ENCODE data around the gene ZCCHC2.
A peak's percentile ranks its signal among the peaks of the same experiment; 100 is the strongest.

The ZCCHC2 gene

GRCh38 chr18:62539284-62540165 is 16.7 kb downstream of the ZCCHC2 start:
- DNase-seq (ENCODE audit: low spot score) = no peak

- no peak for DNase-seq (ENCODE audit: low spot score)
These were observed 20.2 kb downstream of the ZCCHC2 start for GRCh38 chr18:62543021-62543420.

DNA sequence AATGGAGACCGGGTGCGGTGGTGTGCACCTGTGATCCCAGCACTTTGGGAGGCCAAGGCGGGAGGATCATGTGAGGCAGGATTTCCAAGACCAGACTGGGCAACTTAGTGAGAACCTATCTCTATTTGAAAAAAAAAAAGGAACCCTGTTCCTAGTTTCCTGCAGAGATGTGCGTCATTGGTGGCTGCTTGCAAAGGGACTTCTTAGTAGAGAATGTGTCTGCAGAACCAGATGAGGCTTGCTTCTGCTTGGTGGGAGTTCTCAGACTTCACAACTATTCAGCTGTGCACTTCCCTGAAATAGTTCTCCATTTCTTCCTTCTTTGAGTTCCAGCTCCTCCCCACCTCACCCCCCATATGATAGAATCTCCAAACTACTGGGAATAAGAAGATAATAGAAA is 22.3 kb downstream of the ZCCHC2 start:
- no peak for DNase-seq (ENCODE audit: low spot score)

- no peak for DNase-seq (ENCODE audit: low spot score)
These were observed 26.9 kb downstream of the ZCCHC2 start for GRCh38 chr18:62549755-62550154.

GRCh38 chr18:62550746-62551145 is 27.9 kb downstream of the ZCCHC2 start:
- no peak for DNase-seq (ENCODE audit: low spot score)

DNA sequence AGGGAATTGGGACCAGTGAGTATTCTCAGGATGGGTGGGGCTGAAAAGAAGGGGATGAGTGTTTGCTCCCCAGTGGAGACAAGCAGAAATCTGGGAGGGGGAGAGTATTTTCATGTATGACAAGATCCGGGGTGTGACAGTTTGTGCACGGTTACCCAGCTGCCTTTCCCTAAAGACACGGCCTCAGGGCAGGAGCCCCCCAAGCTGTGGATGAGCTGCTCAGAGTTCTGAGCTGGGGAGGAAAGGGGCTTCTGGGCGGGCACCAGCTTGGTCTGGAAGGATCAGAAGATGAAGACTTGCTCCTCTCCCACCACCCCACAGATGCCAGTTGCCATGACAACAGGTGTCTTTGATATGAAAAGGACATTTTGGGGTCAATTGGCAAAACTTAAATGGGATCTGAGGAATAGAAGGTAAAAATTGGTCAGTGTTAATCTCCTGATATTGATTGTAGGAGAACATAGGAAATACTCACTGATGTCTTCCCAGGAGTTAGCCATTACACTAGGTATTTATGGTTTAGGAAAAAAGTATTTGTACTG is 29.2 kb downstream of the ZCCHC2 start:
- no peak for DNase-seq (ENCODE audit: low spot score)

- peak; percentile 28 for DNase-seq (ENCODE audit: low spot score)
These were observed 31.4 kb downstream of the ZCCHC2 start for GRCh38 chr18:62554061-62554815.

DNA sequence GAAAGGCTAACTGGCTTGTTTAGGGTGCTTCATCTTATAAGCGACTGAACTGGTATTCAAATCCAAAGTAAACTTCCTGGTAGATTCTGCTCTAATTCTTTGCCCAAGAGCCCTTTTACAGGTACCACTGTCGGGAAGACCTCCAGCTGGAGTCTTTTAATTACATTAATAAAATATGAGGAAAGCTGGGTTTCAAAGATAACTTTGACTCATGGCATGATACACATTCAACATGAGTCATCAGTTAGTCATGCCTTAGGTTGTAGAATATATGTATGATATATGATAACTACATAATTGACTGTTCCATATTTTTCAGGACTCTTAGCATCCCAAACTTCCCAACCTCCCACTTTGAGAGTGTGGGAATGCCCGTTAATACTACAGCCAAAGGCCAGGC is 32.3 kb downstream of the ZCCHC2 start:
- DNase-seq (ENCODE audit: low spot score) = no peak

GRCh38 chr18:62556397-62556796 is 33.6 kb downstream of the ZCCHC2 start:
- no peak for DNase-seq (ENCODE audit: low spot score)

- DNase-seq (ENCODE audit: low spot score) = no peak
These were observed 35.3 kb downstream of the ZCCHC2 start for GRCh38 chr18:62558015-62558663.

DNA sequence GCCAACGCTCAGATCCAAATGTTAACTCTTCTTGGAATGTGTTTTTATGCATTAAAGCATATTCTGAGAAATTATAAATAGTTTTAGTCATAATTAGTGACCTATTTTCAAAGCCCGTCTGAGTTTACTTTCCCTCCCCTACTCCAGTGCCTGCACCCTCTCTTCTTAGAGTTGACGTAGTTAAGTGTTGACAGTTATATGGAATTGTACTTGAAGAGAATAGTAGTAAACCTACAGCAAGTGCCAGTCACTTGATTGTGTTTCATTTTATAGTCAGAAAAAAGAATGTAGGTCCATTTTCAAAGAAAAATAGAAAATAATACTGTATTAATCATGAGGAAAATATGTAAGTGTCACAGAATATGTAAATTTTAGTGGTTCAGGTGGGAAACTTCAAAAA is 41.2 kb downstream of the ZCCHC2 start:
- no peak for DNase-seq (ENCODE audit: low spot score)

DNA sequence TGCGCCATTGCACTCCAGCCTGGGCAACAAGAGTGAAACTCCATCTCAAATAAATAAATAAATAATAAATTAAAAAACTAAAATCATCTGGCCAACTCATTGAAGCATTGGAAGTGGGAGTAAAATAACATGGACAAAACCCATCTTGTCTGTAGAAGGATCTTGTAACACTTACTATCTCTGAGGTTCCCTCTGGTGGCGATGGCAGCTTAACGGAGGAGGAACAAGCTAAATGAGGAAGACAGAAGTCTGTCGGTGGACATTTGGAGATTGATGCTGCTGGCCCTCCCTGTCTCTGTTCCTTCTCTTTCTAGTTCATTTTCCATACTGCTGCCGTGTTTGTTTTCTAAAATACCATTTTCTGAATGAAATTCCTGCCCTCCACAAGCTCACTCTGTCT is 43.4 kb downstream of the ZCCHC2 start:
- no peak for DNase-seq (ENCODE audit: low spot score)

DNA sequence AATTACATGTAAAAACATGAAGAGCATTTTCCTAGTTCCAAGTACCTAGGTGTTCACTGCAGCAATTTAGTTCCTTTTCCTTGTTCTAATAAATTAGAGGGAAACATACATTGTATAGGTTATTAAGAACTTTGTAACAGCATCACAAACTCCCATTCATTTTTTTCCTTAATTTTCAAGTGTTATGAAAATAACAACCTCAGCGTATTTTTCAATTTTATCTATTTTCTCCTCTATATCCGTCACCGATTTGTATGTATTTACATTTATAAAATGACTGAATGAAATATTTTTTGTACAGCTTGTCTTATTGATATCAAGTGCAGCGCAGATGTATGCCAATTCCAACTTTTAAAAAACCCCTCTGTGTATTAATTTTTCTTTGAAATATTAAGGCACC is 44.0 kb downstream of the ZCCHC2 start:
- no peak for DNase-seq (ENCODE audit: low spot score)

DNA sequence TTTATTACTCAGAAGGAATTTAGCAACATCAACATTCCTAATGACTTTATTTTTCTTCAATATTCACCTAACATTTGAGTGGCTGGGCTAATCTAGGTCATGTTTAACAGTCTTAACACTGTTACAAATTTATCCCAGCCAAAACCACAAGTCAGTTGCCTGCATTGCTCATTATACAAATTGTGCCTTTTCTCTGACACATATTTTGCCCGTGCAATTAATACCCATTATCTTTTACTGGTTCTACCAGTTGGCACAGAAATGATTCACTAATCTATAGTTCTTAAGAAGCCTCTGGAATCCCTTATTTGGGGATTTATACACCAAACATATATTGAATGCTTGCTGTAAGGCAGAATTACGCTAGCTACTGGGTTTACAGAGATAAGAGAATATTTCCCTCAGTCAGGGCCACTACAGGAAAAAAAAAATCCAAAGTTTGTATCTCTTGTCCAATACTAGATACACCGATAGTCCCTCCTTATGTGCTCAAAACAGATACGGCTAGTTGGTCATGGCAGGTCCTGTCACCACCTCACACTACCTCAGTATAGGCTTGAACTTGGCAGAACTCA is 46.3 kb downstream of the ZCCHC2 start:
- no peak for DNase-seq (ENCODE audit: low spot score)

DNA sequence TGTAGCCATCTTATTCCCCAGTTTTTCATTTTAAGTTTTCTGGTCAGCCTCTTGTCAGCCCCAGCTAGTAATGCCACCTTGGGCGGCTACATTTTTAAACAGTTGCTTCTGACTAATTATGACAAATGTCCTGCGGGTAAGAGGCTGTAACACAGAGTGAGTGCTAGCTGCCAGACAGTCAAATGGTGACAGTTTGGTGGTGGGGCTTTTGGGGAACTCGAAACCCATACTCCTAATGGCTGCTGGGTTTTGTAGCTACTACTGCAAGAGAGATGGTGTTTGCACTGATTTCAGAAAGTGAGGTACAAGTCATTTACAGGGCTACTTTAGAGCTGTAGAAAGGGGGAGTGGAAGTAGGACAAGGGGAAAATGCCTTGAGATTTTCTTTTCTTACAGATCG is 48.2 kb downstream of the ZCCHC2 start:
- DNase-seq (ENCODE audit: low spot score) = no peak

DNA sequence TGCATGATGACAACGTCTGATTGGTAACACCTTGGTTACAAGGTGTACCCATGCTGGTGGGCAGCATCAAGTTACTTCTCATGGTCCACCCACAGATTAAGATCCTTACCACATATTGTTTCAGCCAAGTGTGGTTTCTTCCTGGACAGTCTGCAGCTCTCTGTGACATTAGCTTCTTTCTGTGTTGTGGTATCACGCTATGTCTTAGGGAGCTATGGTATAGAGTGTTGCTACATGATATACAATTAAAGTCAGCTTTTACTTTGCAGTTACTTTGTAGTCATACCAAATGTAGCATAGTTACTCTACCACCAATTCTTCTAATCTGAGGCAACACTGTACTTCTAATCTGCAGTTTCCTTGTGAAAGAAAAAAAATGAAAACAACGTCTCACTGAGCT is 48.8 kb downstream of the ZCCHC2 start:
- no peak for DNase-seq (ENCODE audit: low spot score)

DNA sequence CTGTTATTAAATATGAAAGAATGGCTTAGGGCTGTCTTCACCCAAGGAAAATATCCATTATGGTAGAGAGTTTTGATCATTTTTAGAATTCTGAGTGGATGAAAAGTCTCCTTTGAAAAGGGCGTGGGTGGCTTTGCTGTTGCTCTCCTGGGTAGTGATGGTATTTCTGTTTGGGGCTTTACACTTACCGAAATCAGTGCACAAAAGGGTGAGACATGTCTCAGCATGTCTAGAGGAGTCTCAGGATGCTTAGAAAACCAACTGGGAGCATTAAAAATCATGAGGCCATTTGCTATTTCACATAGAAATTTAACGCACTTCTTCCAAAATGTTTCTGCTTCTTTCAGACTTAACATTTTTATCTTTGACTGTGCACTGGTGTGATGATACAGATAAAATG is 49.6 kb downstream of the ZCCHC2 start:
- DNase-seq (ENCODE audit: low spot score) = no peak

DNA sequence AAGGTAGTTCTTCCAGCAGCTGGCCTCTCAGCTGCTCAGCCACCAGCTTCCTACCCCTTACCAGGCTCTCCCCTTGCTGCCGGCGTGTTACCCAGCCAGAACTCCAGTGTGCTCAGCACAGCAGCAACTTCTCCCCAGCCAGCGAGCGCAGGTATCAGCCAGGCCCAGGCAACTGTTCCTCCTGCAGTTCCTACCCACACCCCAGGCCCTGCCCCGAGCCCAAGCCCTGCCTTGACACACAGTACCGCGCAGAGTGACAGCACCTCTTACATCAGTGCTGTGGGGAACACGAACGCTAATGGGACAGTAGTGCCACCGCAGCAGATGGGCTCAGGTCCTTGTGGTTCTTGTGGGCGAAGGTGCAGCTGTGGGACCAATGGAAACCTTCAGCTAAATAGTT is 52.0 kb downstream of the ZCCHC2 start:
- DNase-seq (ENCODE audit: low spot score) = no peak

DNA sequence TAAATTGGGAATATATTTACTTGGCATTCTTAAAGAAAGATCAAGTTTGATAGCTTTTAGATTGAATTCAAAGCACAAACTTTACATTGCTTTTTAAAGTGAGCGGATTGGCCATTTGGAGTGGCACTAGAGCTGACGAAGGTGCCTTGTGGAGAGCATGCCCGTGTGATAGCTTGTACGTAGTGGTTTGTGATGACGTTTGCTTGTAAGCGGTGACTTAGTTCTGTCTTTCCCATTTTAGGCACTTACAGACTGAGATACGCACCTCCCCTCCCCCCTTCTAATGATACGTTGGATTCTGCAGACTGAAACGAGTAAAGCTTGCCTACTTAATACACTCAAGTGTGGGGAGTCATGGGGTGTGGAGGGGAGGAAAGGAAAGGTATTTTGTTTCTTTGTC is 53.4 kb downstream of the ZCCHC2 start:
- DNase-seq (ENCODE audit: low spot score) = no peak

DNA sequence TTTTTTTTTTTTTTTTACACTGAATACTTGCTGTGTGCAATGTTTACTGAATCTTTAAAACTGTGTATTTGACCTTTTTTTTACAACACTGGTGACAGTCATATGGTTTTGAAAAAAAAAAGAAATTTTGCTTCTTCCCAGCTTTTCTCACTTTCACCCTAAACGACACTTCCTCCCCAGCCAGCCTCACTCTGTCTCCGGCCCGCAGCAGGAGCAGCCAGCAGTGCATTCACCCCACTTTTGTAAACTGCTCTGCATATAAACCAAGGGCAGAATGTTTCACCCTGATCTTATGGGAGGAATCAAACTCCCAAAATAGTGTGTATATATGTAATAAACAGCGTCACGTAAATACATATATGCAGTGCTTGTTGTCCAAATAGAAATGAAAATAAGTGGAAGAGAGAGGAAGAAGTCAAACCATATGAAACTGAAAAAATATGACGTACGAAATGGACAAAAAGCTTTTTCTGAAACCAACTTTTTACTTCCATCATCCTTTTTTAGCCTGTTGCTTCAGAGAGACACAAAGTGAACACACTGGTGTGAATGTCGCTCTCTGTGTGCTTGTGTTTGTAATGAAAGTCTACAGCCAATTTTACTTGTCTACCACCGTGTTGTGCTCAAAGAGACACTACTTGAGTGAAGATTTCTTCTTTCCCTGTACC is 54.2 kb downstream of the ZCCHC2 start:
- DNase-seq (ENCODE audit: low spot score) = no peak

GRCh38 chr18:62577765-62578164 is 54.9 kb downstream of the ZCCHC2 start:
- DNase-seq (ENCODE audit: low spot score) = no peak
